Measurements from ENCODE around the gene PGS1. TPM values are rescaled to one million over a fixed set of nuclear protein-coding genes. Genes with fewer than 3 reads are reported as not detected.

The PGS1 gene
- total RNA-seq, 1 donor, result 62.8 TPM

DNA sequence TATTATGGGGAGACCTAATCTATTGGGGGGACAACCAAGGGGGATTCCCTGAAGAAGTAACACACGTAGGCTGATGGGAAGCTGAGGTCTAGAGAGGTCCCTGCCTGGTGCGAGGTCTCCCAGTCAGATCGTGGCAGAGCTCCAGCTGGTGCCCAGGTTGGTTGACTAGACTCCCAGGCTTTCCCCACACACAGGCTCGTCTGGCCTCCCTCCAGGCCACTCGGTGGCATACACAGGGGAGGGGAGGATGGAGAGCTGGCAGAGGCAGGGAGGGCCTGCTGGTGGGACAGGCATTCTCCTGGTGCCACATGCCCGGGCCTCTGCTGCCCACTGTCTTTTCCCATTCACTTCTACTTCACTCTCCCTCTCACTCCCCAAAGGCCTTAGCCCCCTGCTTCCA is 10.1 kb upstream of the PGS1 start:
- no peaks in the 10 kb centered on the region for H3K27me3 ChIP-seq (ENCODE audit: insufficient read depth, low read length)
- H3K4me1 ChIP-seq (ENCODE audit: insufficient read depth, low read length), result peaks cover 11% of the 10 kb centered on the region
- no peak overlapping the region for H3K4me3 ChIP-seq (ENCODE audit: low read length)
- no peaks in the 10 kb centered on the region for H3K9me3 ChIP-seq (ENCODE audit: low read depth, low read length)

DNA sequence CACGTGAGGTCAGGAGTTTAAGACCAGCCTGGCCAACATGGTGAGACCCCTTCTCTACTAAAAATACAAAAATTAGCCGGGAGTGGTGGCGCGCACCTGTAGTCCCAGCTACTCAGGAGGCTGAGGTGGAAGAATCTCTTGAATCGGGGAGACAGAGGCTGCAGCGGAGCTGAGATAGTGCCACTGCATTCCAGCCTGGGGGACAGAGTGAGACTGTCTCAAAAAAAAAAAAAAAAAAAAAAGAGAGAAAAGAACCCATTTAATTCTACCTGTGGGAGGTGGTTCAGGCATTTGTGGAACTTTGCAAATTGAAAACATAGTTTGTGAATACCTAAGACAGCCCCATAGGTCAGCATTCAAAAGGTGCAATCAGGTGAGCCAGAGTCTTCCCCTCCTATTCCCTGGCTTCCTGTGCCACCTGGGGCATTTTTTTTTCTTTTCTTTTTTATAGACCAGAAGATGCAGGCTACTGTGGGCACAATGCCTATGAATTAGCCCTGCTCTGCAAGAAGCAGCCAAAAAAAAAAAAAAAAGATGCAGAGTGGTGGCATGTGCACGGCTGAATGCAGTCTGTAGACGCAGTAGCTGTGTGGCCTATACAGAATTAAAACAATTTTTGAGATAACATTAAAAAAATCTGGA is 9.5 kb upstream of the PGS1 start:
- Histone ChIP-seq H3K27me3 (ENCODE audit: insufficient read depth, low read length) (no peaks in the 10 kb centered on the region), H3K4me1 (ENCODE audit: insufficient read depth, low read length) (peaks cover 11% of the 10 kb centered on the region), H3K9me3 (ENCODE audit: low read depth, low read length) (no peaks in the 10 kb centered on the region), H3K4me3 (ENCODE audit: low read length) (no peak overlapping the region)

GRCh38 chr17:78369791-78370381 is 8.6 kb upstream of the PGS1 start:
- Histone ChIP-seq H3K4me3 (ENCODE audit: low read length) (no peak overlapping the region), H3K9me3 (ENCODE audit: low read depth, low read length) (no peaks in the 10 kb centered on the region), H3K27me3 (ENCODE audit: insufficient read depth, low read length) (no peaks in the 10 kb centered on the region), H3K4me1 (ENCODE audit: insufficient read depth, low read length) (peaks cover 12% of the 10 kb centered on the region)

- H3K4me3 ChIP-seq (ENCODE audit: low read length), result no peak overlapping the region
- no peaks in the 10 kb centered on the region for H3K9me3 ChIP-seq (ENCODE audit: low read depth, low read length)
- peaks cover 18% of the 10 kb centered on the region for H3K4me1 ChIP-seq (ENCODE audit: insufficient read depth, low read length)
- no peaks in the 10 kb centered on the region for H3K27me3 ChIP-seq (ENCODE audit: insufficient read depth, low read length)
Measured at GRCh38 chr17:78371056-78371455, 7.4 kb upstream of the PGS1 start.

- Histone ChIP-seq H3K4me3 (ENCODE audit: low read length) (no peak overlapping the region), H3K9me3 (ENCODE audit: low read depth, low read length) (no peaks in the 10 kb centered on the region), H3K27me3 (ENCODE audit: insufficient read depth, low read length) (no peaks in the 10 kb centered on the region), H3K4me1 (ENCODE audit: insufficient read depth, low read length) (peaks cover 32% of the 10 kb centered on the region)
Measured at GRCh38 chr17:78372841-78373240, 5.6 kb upstream of the PGS1 start.

DNA sequence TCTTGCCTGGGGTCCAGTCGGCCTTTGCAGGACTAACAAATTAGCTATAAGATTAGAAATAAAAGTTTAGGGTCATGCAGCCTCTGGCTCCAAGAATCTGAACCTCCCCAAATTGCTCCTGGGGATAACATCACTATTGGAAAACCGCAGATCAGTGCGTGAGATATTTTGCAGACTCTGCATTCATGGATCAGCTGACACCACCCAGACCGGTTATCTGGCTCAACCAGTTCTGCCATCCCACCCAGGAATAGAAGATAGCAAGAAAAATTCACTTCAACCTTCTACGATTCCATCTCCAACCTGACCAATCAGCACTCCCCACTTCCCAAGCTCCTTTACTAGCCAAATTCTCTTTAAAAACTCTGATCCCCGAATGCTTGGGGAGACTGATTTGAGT is 4.3 kb upstream of the PGS1 start:
- Histone ChIP-seq H3K4me1 (ENCODE audit: insufficient read depth, low read length) (peaks cover 39% of the 10 kb centered on the region), H3K27me3 (ENCODE audit: insufficient read depth, low read length) (no peaks in the 10 kb centered on the region), H3K4me3 (ENCODE audit: low read length) (no peak overlapping the region), H3K9me3 (ENCODE audit: low read depth, low read length) (no peaks in the 10 kb centered on the region)

- Histone ChIP-seq H3K9me3 (ENCODE audit: low read depth, low read length) (no peaks in the 10 kb centered on the region), H3K4me3 (ENCODE audit: low read length) (no peak overlapping the region), H3K4me1 (ENCODE audit: insufficient read depth, low read length) (peaks cover 45% of the 10 kb centered on the region), H3K27me3 (ENCODE audit: insufficient read depth, low read length) (no peaks in the 10 kb centered on the region)
Measured at GRCh38 chr17:78374631-78375274, 3.7 kb upstream of the PGS1 start.

DNA sequence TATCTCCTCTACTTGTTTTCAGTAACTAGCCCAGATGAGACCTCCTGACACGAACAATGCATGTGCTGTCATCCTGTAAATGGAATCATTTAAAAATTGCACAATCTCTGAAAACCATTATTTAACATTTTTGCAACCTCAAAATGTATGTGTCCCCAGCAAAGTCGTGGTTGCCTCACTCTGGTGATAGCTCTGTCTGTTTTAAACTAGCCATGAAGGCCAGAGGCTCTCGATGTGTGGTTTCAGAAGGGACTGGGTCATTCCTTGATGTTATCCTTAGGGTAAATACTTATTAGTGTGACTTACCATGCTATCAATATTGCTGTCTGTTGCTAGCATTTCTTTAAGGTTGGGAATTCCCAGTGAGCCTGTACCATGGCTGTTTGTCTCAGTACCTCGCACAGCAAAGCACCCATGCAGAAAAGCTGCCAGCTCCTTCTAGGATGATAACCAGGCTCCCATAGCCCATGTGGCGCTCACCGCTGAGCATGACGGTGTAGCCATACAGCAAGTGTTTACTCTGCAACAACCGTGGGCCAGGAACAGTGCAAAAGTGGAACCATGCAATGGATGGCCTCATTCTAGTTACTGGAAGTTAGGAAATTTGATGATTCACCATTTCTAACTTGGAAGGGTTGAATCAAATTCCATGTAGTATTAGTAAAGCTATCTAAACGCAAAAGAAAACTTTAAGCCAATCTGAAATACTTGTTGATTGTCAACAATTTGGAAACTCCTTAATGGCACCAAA is 2.9 kb upstream of the PGS1 start:
- no peak overlapping the region for H3K4me3 ChIP-seq (ENCODE audit: low read length)
- H3K27me3 ChIP-seq (ENCODE audit: insufficient read depth, low read length), result no peaks in the 10 kb centered on the region
- no peaks in the 10 kb centered on the region for H3K9me3 ChIP-seq (ENCODE audit: low read depth, low read length)
- peaks cover 53% of the 10 kb centered on the region for H3K4me1 ChIP-seq (ENCODE audit: insufficient read depth, low read length)

GRCh38 chr17:78376161-78376560 is 2.3 kb upstream of the PGS1 start:
- Histone ChIP-seq H3K4me3 (ENCODE audit: low read length) (no peak overlapping the region), H3K4me1 (ENCODE audit: insufficient read depth, low read length) (peaks cover 59% of the 10 kb centered on the region), H3K9me3 (ENCODE audit: low read depth, low read length) (no peaks in the 10 kb centered on the region), H3K27me3 (ENCODE audit: insufficient read depth, low read length) (no peaks in the 10 kb centered on the region)

GRCh38 chr17:78377858-78378224 is 608 bp upstream of the PGS1 start:
- Histone ChIP-seq H3K4me3 (ENCODE audit: low read length) (peak overlapping the region; percentile 84), H3K4me1 (ENCODE audit: insufficient read depth, low read length) (peaks cover 76% of the 10 kb centered on the region), H3K27me3 (ENCODE audit: insufficient read depth, low read length) (no peaks in the 10 kb centered on the region), H3K9me3 (ENCODE audit: low read depth, low read length) (no peaks in the 10 kb centered on the region)

GRCh38 chr17:78379131-78379491 is 662 bp downstream of the PGS1 start:
- H3K4me3 ChIP-seq (ENCODE audit: low read length), result peak overlapping the region; percentile 84
- H3K4me1 ChIP-seq (ENCODE audit: insufficient read depth, low read length), result peaks cover 88% of the 10 kb centered on the region
- no peaks in the 10 kb centered on the region for H3K9me3 ChIP-seq (ENCODE audit: low read depth, low read length)
- H3K27me3 ChIP-seq (ENCODE audit: insufficient read depth, low read length), result no peaks in the 10 kb centered on the region

GRCh38 chr17:78380370-78380769 is 1.9 kb downstream of the PGS1 start:
- Histone ChIP-seq H3K4me3 (ENCODE audit: low read length) (no peak overlapping the region), H3K27me3 (ENCODE audit: insufficient read depth, low read length) (no peaks in the 10 kb centered on the region), H3K9me3 (ENCODE audit: low read depth, low read length) (no peaks in the 10 kb centered on the region), H3K4me1 (ENCODE audit: insufficient read depth, low read length) (peaks cover 90% of the 10 kb centered on the region)

- Histone ChIP-seq H3K27me3 (ENCODE audit: insufficient read depth, low read length) (no peaks in the 10 kb centered on the region), H3K4me3 (ENCODE audit: low read length) (no peak overlapping the region), H3K9me3 (ENCODE audit: low read depth, low read length) (no peaks in the 10 kb centered on the region), H3K4me1 (ENCODE audit: insufficient read depth, low read length) (peaks cover 92% of the 10 kb centered on the region)
Measured at GRCh38 chr17:78381601-78382232, 3.3 kb downstream of the PGS1 start.

DNA sequence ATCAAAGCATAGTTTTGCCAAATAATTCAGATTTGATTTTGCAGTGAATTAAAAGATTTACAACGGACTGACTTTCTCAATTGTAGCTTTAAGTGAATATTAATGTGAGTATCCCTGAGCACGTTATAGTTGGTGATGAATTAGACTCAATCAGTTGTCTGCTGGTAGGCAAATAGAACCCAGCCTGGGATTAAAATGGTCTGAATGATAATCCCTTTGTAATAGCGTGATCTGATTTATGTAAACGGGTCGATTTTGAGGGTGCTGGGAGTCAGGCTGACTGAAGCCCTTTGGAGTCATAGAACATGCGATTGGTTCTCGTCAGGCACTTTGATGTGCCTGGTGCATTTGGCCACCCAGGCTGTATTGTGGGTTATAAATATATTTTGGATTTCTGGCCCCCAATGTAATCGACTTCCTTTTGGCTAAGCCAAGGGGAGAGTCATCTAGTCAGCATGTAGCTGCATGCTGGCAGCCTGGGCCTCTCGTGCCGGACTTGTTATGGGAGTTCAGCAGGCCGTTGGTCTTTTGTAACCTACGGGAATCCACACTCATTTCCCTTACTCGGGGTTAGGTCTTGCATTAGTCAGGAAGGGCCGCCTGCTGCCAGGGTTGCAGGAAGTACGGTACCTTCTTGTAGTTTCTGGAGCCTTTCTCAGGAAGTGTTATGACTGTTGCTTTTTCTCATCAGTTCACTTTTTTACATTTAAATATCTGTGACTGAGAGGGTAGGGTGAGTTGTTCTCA is 5.4 kb downstream of the PGS1 start:
- Histone ChIP-seq H3K9me3 (ENCODE audit: low read depth, low read length) (no peaks in the 10 kb centered on the region), H3K4me1 (ENCODE audit: insufficient read depth, low read length) (peaks cover 100% of the 10 kb centered on the region), H3K4me3 (ENCODE audit: low read length) (no peak overlapping the region), H3K27me3 (ENCODE audit: insufficient read depth, low read length) (no peaks in the 10 kb centered on the region)
